ENCODE data around the gene ZNF808.
"Not testable (repeated sequence)": the region's sequence is repeated elsewhere in the genome, so short reads cannot be mapped to it uniquely, and the experiment has no call there.

ZNF808 gene

DNA sequence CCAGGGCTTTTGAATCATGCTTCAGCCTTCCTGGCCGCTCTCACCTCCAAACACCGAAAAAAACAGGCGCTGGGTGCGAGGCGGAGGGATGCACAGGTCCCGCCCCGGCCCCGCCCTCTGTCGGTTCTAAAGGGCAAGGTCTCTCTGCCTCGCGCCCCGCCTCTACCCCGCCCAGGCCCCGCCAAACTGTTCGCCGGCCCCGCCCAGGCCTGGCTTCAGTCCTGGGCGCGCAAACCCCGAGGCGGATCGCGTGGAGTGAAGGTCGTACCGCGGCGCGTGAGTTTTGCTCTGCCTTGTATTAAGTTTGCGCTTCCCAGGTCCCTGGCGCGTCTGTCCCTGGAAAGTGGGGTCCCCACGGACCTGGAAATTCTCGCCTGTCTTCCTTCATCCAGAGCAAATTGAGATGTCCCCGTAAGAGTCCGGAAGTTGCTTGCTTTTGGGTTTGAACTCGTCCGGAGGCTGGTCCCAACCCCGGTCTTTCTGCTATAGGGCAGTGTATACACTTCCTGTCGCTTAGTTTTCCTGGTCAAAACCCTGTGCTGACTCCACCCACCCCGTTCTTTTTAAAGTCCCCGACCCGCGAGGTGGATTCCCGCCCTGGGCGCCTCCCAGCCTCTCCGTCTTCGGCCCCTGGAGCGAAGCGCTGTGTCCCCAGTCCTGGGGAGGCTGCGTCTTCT, 8.4 kb downstream of the ZNF808 start:
- DNase-seq (ENCODE audit: low spot score), result no peak

DNA sequence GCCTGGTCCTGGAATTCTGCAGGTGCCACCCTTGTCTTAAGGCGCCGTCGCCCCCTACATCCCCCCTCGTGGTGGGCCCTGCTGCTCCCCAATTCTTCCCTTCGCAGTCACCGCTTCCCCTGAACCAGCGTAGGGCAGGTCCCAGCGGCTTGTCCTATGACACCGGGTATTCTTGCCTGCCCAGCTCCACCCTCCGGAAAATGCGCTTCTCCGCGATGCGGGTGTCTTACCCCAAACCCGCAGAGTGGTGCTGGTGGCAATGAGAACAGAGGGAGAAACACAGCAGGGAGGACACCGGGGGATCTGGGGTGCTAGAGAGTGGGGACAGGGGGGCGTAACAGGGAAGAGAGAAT, 9.0 kb downstream of the ZNF808 start:
- DNase-seq (ENCODE audit: low spot score), result no peak

DNA sequence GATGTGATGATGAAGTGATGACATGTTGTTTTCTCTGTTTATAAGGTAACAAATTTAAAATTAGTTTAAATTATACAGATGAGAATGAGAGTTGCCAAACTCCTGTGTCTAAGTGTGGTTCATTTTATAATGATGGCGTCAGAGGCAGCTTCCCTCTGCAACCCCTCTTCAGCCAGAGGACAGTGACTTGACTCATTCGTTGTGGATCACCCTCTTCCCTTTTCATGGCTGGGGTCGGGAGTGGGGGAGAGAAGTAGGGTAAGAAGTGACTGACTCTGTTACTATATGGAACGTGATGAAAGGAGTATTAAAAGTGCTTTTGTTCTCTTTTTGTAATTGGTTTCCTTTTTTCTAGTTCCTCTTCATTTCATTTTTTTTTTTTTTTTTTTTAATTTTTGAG, 11.3 kb downstream of the ZNF808 start:
- not testable (repeated sequence) for DNase-seq (ENCODE audit: low spot score)

DNA sequence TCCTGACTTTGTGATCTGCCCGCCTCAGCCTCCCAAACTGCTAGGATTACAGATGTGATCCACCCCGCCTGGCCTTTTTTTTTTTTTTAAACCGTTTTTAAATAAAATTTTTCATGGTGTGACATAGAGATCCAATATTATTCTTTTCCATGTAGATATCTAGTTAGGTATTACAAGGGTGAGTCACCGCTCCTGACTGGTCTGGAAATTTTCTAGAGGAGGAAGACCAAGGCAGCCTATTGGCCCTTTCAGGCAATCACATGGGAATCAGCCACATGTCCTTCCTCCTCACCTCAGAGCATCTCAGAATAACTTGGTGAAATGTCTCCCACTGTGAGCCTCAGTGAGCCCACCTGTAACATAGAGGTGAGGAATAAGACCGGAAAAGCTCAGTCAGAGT, 13.7 kb downstream of the ZNF808 start:
- DNase-seq (ENCODE audit: low spot score), result not testable (repeated sequence)

DNA sequence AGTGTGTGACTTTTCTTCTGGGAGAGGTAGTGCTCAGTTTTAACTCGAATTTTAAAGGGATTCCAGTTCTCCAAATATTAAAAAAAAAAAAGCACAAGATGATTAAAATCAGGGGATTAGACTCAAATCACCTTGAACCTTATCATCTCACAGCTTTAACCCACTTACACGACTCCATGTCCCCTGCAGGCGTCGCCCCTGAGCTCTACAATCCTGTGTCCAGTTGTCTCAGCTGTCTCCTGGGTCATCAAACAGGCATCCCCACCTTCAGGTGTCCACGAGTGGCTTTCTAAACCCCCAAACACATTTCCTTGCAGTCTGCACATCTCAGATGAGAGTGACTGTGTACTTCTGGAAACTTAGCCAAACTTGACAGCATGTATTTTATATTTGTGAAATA, 14.1 kb downstream of the ZNF808 start:
- DNase-seq (ENCODE audit: low spot score), result no peak

DNA sequence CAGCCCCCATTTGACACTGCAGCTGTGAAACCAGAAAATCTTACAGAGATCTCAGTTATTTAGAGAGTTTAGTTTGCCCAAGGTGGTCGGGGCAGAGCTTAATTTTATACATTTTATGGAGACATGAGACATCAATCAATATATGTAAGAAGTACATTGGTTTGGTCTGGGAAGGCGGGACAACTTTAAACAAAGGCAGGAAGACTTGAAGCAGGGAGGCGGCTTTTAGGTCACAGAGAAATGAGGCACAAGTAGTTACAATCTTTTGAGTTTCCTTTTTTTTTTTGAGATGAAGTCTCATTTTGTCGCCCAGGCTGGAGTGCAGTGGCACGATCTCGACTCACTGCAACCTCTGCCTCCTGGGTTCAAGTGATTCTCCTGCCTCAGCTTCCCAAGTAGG, 15.1 kb downstream of the ZNF808 start:
- DNase-seq (ENCODE audit: low spot score), result not testable (repeated sequence)

DNA sequence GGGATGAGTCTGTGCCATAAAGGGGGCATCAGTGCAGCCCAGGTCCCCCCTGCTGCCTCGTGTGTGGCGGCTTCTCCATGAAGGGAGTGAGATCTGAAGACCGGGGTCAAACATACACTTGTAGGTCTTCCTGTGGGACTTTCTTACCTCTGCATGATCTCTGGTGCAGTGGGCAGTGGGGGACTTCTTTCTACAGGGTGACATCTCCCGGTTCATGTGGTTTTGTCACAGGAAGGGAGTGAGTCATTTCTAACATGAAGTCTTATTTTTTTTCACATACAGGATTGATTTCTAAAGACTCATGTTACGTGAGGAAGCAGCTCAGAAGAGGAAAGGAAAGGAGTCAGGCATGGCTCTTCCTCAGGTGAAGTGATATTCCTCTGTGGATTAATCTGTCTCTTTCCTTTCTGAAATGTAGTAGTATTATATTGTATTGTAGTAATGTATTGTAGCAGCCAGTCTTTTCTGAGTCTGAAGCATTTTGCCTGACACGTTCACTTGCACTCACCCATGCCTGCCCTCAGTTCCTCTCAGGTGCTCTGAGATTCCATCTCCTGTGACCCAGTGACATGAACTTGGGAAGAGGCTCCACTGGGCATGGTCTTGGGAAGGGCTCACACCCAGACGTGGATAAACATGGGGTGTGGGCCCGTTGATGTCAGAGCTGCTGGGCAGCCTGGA, 15.7 kb downstream of the ZNF808 start:
- DNase-seq (ENCODE audit: low spot score), result no peak

DNA sequence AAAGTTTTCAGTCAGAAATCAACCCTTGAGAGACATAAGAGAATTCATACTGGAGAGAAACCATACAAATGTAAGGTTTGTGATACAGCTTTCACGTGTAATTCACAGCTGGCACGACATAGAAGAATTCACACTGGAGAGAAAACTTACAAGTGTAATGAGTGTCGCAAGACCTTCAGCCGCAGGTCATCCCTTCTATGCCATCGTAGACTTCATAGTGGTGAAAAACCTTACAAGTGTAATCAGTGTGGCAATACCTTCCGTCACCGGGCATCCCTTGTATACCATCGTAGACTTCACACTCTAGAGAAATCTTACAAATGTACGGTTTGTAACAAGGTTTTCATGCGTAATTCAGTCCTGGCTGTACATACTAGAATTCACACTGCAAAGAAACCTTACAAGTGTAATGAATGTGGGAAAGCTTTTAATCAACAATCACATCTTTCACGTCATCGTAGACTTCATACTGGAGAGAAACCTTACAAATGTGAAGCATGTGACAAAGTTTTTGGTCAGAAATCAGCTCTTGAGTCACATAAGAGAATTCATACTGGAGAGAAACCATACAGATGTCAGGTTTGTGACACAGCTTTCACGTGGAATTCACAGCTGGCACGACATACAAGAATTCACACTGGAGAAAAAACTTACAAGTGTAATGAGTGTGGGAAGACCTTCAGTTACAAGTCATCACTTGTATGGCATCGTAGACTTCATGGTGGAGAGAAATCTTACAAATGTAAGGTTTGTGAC, 26.9 kb downstream of the ZNF808 start:
- DNase-seq (ENCODE audit: low spot score), result no peak

DNA sequence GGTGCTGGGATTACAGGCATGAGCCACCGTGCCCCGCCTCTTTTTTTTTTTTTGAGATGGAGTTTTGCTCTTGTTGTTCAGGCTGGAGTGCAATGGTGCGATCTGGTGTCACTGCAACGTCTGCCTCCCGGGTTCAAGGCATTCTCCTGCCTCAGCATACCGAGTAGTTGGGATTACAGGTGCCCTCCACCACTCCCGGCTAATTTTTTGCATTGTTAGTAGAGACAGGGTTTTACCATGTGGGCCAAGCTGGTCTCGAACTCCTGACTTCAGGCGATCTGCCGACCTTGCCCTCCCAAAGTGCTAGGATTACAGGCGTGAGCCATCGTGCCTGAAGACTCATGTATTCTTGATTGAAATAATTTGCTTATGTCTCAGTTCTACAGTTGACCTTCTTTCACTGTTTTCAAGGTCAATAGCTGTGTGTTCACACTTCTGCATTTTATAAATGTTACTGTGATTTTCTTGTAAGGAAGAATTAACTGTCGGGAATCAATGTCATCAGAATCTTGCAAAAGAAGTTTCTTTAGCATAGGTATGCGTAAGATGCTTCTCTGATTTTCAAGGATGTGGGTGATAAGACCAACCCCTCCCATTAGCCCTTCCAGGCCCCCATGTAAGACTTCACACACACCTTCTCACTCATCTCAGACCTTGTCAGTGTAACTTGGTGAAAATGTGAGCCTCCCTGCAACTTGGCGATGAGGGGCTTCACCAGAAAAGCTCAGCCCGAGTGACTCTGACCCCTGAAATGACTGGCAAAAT, 29.9 kb downstream of the ZNF808 start:
- no peak for DNase-seq (ENCODE audit: low spot score)

DNA sequence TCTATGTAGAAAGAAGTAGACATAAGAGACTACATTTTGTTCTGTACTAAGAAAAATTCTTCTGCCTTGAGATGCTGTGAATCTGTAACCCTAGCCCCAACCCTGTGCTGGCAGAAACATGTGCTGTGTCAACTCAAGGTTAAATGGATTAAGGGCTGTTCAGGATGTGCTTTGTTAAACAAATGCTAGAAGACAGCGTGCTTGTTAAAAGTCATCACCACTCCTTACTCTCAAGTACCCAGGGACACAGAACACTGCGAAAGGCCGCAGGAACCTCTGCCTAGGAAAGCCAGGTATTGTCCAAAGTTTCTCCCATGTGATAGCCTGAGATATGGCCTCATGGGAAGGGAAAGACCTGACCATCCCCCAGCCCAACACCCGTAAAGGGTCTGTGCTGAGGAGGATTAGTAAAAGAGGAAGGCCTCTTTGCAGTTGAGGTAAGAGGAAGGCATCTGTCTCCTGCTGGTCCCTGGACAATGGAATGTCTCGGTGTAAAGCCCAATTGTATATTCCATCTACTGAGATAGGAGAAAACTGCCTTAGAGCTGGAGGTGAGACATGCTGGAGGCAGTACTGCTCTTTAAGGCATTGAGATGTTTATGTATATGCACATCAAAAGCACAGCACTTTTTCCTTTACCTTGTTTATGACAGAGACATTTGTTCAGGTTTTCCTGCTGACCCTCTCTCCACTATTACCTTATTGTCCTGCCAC, 31.4 kb downstream of the ZNF808 start:
- DNase-seq (ENCODE audit: low spot score), result not testable (repeated sequence)

DNA sequence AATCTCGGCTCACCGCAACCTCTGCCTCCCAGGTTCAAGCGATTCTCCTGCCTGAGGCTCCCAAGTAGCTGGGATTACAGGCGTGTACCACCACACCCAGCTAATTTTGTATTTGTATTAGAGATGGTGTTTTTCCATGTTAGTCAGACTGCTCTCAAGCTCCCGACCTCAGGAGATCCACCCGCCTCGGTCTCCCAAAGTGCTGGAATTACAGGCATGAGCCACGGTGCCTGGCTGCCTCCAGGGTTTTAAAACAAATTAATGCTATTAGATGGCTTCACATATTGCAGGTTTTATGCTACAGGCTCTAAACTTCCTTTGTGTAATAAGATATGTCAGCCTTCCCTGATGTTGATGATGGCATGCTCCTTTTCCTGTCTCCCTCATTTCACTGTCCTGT, 34.1 kb downstream of the ZNF808 start:
- not testable (repeated sequence) for DNase-seq (ENCODE audit: low spot score)

DNA sequence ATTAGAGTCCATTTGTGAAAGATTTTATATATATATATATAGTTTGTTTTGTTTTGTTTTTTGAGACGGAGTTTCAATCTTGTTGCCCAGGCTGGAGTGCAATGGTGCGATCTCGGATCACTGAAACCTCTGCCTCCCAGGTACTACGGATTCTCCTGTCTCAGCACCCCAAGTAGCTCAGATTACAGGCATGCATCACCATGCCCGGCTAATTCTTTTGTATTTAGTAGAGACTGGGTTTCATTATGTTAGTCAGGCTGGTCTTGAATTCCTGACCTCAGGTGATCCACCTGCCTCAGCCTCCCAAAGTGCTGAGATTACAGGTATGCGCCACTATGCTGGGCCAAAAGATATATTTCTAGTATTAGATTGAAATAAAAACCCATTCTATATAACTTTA, 38.7 kb downstream of the ZNF808 start:
- DNase-seq (ENCODE audit: low spot score), result no peak

DNA sequence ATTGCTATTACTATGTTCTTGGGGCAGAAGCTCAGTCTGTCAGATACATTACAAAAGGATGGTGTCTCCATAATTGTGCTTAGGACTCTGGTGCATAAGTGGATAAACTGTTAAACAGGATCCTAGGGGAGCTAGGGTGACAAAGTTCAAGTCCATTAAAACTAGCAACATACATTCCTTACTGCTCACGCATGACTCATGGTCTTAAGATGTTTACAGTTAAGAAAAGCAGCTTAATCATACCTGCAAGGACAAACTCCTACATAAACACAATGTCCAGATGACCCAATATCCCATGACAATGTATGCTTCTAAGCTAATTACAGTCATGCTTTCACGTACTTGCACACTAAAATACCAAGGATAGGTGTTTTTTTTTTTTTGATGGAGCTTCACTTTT, 39.1 kb downstream of the ZNF808 start:
- no peak for DNase-seq (ENCODE audit: low spot score)

DNA sequence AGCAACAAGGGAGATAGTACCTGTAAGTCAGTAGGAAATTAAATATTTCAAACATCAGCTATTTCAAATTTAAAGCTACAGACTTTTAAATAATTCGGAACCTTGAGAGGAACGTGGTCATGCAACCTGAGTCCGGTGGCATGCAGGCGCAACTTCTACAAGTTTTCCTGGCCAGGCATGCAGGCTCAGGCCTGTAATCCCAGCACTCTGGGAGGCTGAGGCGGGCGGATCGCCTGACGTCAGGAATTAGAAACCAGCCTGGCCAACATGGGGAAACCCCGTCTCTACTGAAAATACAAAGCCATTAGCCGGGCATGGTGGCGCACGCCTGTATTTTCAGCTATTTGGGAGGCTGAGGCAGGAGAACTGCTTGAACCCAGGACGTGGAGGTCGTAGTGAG, 40.5 kb downstream of the ZNF808 start:
- no peak for DNase-seq (ENCODE audit: low spot score)

DNA sequence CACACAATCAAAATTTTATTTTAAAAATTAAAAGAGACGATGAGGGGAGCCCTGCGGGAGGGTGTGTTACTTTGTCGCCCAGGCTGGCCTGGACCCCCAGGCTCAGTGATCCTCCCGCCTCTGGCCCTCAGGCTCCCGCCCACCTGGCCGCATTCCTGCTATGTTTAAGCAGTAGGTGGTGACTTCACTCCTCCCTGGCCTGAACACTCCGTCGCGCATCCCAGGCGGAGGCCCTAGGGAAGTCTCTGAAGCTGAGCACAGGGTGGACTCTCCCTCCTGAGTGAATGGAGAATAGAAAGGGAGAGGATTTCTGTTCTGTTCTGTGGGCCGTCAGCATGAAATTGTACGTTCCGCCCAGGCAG, 42.2 kb downstream of the ZNF808 start:
- not testable (repeated sequence) for DNase-seq (ENCODE audit: low spot score)

DNA sequence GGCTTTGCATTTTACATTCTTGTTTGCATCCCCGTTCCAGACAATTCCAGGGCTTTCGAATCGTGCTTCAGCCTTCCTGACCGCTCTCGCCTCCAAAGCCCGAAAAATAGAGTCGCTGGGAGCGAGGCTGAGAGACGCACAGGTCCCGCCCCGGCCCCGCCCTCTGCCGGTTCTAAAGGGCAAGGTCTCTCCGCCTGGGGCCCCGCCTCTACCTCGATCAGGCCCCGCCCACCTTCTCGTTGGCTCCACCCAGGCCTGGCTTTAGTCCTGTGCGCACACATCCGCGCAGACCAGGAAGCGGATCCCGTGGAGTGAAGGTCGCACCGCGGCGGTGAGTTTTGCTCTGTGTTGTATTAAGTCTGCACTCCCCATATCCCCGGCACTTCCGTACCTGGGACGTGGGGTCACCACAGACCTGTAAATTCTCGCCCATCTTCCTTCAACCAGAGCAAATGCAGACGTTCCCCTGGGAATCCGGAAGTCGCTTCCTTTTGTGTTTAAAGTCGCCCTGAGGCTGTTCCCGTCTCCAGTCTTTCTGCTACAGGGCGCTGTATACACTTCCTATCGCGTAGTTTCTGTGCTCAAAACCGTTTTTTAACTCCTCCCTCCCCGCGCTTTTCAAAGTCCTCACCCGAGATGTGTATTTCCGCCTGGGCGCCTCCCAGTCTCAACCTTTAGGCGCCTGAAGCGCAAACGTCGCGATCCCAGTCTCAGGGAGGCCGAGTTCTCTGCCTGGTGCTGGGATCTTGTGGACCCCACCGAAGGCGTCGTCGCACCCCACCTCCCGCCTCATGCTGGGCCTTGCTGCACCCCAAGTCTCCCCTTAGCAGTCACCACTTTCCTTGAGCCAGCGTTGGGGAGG, 42.8 kb downstream of the ZNF808 start, which contains the start of gene ZNF701:
TSS of gene ZNF701 (plus strand) at position 288 of the 862 bp plus-strand sequence. CDS start 3,861 bp downstream, outside the sequence.
- peak; percentile 85 for DNase-seq (ENCODE audit: low spot score)

DNA sequence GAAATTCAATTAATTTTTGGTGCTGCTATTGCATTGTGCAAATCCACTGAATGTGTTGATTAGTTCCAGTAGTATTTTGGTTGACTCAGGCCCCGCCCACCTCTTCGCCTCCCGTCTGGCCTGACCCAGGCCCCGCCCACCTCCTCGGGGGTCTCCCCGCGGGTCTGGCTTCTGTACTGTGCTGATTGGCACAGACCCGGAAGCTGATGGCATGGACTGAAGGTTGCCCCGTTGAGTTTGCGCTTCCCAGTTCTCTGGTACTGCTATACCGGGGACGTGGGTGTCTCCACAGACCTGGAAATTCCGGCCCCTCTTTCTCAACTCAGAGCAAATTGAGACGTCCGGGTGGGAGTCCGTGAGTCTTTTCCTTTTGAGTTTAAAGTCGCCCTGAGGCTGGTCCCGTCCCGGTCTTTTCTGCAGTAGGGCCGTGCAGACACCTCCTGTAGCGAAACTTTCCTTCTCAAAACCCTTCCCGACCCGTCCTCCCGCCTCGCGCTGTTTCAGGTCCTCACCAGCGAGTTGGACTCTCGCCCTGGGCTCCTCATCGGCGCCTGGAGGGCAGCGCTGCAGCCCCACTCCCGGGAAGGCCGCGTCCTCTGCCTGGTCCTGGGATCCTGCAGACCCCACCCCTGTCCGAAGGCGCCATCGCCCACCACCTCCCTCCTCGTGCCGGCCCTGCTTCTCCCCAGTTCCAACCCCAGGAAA, 57.4 kb downstream of the ZNF808 start:
- DNase-seq (ENCODE audit: low spot score), result no peak

DNA sequence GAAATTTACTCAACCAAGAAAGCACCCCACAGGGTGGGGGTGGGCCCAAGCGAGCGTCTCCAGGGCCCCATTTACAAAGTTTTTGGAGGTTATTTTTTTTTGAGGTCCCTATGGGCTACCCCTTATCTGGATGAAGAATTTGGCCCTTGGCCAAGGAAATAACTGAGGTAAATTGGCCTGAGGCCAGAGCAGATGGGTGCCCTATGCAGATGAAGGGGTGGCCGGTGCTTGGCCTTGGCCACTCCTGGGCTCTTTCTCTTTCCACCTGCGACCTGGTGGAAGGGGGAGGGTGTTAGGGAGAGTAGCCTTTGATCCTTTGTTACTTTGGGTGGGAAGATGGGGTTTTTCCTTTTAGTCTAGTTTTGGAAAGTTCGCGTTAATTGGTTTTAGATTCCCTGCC, 58.1 kb downstream of the ZNF808 start:
- DNase-seq (ENCODE audit: low spot score), result no peak

DNA sequence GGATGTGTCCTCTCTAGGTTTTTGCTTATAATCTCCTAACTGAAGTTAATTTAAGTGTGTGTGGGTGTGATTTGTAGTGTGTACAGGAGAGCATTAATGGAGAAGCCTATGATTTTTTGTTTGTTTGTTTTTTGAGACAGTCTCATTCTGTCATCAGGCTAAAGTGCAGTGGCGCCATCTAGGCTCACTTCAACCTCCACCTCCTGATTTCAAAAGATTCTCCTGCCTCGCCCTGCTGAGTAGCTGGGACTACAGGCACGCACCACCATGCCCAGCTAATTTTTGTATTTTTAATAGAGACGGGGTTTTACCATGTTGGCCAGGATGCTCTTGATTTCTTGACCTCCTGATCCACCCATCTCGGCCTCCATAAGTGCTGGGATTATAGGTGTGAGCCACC, 63.3 kb downstream of the ZNF808 start:
- DNase-seq (ENCODE audit: low spot score), result no peak

DNA sequence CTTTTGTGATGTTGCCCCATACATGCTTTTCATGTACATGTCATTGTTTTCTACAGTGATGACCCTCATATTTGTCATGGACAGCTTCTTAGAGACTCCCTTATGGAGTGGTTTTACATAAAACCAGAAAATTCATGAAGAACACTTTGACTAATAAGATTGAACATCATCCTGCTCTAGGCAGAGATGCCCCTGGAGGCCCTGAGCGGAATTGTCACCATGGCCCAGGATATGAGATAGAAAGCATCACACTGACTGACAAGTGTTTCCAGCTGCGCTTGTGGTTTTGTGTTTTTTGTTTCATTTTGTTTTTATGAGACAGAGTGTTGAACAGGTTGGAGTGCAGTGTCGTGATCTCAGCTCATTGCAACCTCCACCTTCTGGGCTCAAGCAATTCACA, 64.8 kb downstream of the ZNF808 start:
- DNase-seq (ENCODE audit: low spot score), result no peak

All from COLO829 (cell line).